Activated CD8-positive, alpha-beta memory T cell treated with anti-CD3 and anti-CD28 coated beads for 24 hours (primary cell): ENCODE data around the gene CAPRIN1.

ENCODE experiments used
- DNase-seq: peaks from one replicate; pipeline ENCODE4 v3.0.0-alpha.2; 2020

CAPRIN1 gene

DNA sequence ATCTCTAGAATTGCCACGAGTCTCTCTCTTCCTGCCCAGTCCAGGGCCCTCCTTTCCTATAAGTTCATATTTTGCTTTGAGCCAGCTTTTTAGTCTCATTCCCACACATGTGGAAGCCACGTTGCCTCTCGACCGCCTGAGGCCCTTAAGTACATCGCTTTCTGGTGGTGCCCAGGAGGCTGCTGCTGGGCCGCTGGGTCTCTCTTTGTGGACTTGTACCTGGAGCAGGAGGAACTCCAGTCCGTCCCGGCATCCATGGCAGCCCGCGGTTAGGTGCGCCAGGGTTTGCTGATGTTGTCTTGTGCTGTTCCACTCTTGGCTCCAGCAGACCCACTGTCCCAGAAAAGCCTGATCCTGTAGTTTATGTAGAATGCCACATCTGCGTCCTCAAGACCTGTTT, 94.9 kb downstream of the CAPRIN1 start:
- DNase-seq = no peak

- DNase-seq = no peak
These were observed 95.3 kb downstream of the CAPRIN1 start for GRCh38 chr11:34146866-34147265.

DNA sequence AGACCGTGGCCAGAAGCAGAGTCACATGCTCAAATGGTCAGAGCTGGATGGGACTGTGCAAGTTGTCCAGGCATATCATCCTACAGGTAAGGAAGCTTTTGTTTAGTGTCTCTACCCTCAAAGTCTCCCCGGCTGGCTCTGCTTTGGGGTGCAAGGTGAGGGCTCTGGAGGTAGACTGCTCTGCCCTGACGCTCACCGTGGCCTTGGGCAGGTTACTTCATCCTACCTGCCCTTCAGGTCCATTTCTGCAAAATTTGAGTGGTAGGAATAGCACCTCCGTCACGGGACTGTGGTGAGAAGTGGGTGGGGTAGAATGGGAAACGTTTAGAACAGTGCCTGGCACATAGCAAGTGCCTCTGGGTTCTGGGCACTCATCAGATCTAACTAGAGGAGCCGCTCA, 96.0 kb downstream of the CAPRIN1 start:
- DNase-seq = no peak

DNA sequence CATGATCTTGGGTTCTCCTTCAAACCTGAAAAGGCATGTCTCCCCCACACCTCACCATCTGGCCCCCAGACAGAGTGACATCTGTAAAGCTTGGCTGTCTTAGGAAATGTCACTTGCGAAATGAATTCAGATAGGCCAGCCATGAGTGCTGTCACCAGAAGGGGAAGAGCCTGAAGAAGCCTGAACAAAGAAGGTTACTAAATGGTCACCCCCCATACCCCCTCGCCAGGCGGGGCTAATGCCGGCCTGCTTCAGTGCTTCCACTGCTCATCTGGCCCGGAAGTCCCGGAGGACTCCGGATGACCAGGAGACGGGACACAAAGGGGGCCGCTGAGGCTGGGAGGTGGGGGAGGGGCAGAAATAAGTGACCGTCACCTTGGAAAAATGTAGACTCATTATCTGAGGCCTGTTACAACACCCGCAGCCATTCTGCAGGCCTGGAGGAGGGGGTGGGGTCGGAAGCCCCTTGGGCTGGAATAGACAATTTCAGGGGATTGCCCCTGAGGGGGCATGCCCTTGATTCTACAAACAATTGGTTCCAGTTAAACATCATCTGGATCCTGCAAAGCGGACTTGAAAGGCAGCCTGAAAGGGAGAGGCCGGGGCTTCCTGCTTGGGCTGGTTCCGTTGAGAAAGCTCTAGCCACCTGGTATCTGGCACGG, 97.1 kb downstream of the CAPRIN1 start:
- DNase-seq = no peak

GRCh38 chr11:34149274-34149673, 97.7 kb downstream of the CAPRIN1 start:
- DNase-seq = no peak

DNA sequence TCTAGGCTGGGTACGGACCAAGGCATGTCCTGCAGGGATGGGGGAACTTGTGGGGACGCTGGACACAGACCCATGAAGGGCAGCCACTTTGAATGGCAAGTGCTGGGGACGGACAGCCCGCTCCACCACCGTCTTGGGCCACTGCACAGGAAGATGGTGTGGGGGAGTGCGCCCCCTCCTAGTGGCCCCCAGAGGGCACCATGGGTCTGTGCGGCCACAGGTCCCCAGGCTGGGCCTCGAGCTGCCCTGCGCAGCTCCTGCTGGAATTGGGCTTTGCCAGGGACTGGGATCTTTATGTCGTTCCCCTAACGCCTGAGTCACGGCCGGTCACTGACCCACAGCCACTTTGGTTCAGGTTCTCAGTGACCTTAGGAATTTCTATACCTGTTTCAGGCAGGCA, 98.3 kb downstream of the CAPRIN1 start:
- DNase-seq = no peak

GRCh38 chr11:34150494-34151151, 99.1 kb downstream of the CAPRIN1 start:
- DNase-seq = no peak
